HUES64 (cell line): Measurements from ENCODE around the gene ENTPD1.

ENCODE experiments used
- H3K27ac ChIP-seq: 2 replicates; pipeline ENCODE4 v1.7.0; 2013; ENCODE audit warnings: low read depth, low read length, inconsistent platforms
- H3K27me3 ChIP-seq: 2 replicates; pipeline ENCODE4 v1.6.1; 2013; ENCODE audit warnings: mild to moderate bottlenecking, low read length; ENCODE audit not compliant: insufficient read depth
- H3K36me3 ChIP-seq: 2 replicates; pipeline ENCODE4 v1.6.1; 2013; ENCODE audit warnings: mild to moderate bottlenecking, low read length; ENCODE audit not compliant: insufficient read depth
- H3K4me1 ChIP-seq: 2 replicates; pipeline ENCODE4 v1.6.1; 2013; ENCODE audit warnings: mild to moderate bottlenecking, low read length, moderate library complexity; ENCODE audit not compliant: insufficient read depth
- H3K4me3 ChIP-seq: 2 replicates; pipeline ENCODE4 v1.5.1; 2013; ENCODE audit warnings: mild to moderate bottlenecking, low read length, moderate library complexity
- H3K9ac ChIP-seq: 2 replicates; pipeline ENCODE4 v1.6.1; 2013; ENCODE audit warnings: mild to moderate bottlenecking, low read depth, low read length
- H3K9me3 ChIP-seq: 2 replicates; pipeline ENCODE4 v1.6.1; 2013; ENCODE audit warnings: low read depth, low read length; ENCODE audit not compliant: insufficient read depth
- WGBS: fragments of 150-250, 120-280 bp; methylation state at CpG from one replicate; pipeline ENCODE4 v1.1.7; 2013; ENCODE audit warnings: missing lambda C conversion rate; 5-methylcytosine and 5-hydroxymethylcytosine counted together

ENTPD1 gene

GRCh38 chr10:95785942-95786669 lies 30.1 kb downstream of the ENTPD1 start:
- no peaks in the 10 kb centered on the region for H3K27me3 ChIP-seq
- no peaks in the 10 kb centered on the region for H3K36me3 ChIP-seq
- H3K4me3 ChIP-seq, result no peak overlapping the region
- H3K9ac ChIP-seq, result no peak overlapping the region
- no peaks in the 10 kb centered on the region for H3K4me1 ChIP-seq
- no peak overlapping the region for H3K27ac ChIP-seq
- WGBS, result 87% methylated on average over 5 of the region's 5 CpGs
- no peaks in the 10 kb centered on the region for H3K9me3 ChIP-seq

DNA sequence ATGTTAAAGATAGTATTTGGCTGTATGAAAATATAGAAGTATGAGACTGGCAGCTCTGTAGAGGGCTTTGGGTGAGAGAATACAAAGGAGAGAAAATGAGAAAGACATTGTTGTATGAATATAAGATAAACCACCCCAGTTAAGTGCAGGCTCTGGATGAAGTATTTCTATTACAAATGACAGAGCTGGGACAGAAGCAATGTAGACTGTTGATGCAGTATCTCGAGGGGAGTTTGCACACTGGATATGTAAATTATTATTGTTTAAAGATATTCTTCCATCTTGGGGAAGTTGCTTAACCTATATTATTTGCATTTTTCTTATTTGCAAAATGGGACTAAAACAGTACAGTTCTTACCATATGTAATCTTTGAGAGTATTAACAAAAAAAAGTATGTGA lies 31.5 kb downstream of the ENTPD1 start:
- Histone ChIP-seq H3K36me3 (no peaks in the 10 kb centered on the region), H3K9me3 (no peaks in the 10 kb centered on the region), H3K4me3 (no peak overlapping the region), H3K9ac (no peak overlapping the region), H3K27ac (no peak overlapping the region), H3K27me3 (no peaks in the 10 kb centered on the region), H3K4me1 (peaks cover under 1% of the 10 kb centered on the region; the same call in 1 of the 2 replicates)
- WGBS, result 90% methylated on average over 1 of the region's 1 CpG

DNA sequence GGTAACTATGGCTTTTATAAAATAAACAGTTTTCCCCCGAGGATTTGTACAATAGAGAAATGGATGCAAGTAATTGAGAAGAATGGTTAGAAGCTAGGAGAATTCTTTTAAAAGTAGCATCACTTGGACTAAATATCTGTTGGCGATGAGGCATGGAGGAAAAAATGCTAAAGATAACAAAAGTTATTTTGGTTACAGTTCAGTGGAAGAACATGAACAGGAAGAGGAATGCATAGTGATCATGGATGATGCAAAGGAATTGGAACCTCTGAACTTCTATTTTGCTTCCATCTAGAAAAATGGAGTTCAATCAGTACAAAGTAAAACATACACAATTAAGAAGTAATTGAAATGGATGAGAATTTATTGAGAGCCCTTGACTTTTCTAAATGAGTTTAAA lies 32.9 kb downstream of the ENTPD1 start:
- 100% methylated on average over 2 of the region's 2 CpGs for WGBS
- Histone ChIP-seq H3K4me1 (peaks cover 10% of the 10 kb centered on the region; the same call in 1 of the 2 replicates), H3K27ac (no peak overlapping the region)

DNA sequence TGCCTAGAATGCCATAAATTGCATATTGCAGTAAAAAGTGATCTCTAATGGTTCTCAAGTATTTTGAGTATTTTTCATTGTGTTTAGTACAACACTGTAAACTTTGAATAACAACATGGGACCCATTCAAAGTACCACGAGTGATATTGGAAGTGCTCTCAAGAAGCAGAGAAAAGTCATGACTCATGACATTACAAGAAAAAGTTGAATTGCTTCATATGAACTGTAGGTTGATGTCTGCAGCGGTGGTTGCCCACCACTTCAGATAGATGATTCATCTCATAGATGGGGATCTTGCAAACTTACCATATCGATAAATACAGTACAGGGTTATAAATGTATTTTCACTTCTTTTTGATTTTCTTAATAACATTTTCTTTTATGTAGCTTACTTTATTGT lies 33.9 kb downstream of the ENTPD1 start:
- H3K27me3 ChIP-seq, result no peaks in the 10 kb centered on the region
- no peak overlapping the region for H3K27ac ChIP-seq
- H3K36me3 ChIP-seq, result no peaks in the 10 kb centered on the region
- H3K9me3 ChIP-seq, result no peaks in the 10 kb centered on the region
- H3K9ac ChIP-seq, result no peak overlapping the region
- H3K4me3 ChIP-seq, result no peak overlapping the region
- WGBS, result 100% methylated on average over 2 of the region's 3 CpGs
- peaks cover 10% of the 10 kb centered on the region; the same call in 1 of the 2 replicates for H3K4me1 ChIP-seq

More for the DNA sequence above, 32.9 kb downstream of the ENTPD1 start:
- Histone ChIP-seq H3K9me3 (no peaks in the 10 kb centered on the region), H3K27me3 (no peaks in the 10 kb centered on the region), H3K4me3 (no peak overlapping the region), H3K9ac (no peak overlapping the region), H3K36me3 (no peaks in the 10 kb centered on the region)

- Histone ChIP-seq H3K9ac (no peak overlapping the region), H3K27ac (no peak overlapping the region), H3K4me1 (peaks cover 10% of the 10 kb centered on the region; the same call in 1 of the 2 replicates), H3K27me3 (no peaks in the 10 kb centered on the region), H3K4me3 (no peak overlapping the region), H3K36me3 (no peaks in the 10 kb centered on the region), H3K9me3 (no peaks in the 10 kb centered on the region)
- WGBS, result 89% methylated on average over 3 of the region's 3 CpGs
These were observed 35.0 kb downstream of the ENTPD1 start for GRCh38 chr10:95790982-95791381.

DNA sequence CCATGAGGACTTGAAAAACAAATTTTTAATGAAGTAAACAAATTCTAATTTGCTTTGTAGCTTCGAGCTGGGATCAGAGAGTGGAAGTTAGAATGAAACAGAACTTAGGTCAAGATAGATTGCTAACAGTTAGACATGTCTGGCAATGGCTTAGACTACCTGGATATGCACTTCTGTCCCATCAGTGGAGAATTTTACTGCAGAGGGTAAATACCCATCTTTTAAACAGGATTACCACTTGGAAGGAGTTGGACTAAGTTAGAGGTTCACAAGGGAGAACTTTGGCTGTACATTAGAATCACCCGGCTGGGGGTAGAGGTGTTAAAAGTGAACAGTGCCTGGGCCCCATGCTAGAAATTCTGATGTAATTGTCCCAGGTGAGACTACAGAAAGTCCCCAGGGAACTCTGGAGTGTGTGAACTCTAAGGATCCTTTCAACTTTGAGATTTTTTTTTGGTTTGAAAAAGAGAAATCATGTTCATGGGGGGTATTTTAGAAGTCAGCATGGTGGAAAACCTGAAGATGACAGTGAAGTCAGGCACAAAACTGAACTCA lies 35.5 kb downstream of the ENTPD1 start:
- Histone ChIP-seq H3K4me1 (peaks cover 10% of the 10 kb centered on the region; the same call in 1 of the 2 replicates), H3K4me3 (no peak overlapping the region)
- WGBS, result 87% methylated on average over 2 of the region's 2 CpGs

DNA sequence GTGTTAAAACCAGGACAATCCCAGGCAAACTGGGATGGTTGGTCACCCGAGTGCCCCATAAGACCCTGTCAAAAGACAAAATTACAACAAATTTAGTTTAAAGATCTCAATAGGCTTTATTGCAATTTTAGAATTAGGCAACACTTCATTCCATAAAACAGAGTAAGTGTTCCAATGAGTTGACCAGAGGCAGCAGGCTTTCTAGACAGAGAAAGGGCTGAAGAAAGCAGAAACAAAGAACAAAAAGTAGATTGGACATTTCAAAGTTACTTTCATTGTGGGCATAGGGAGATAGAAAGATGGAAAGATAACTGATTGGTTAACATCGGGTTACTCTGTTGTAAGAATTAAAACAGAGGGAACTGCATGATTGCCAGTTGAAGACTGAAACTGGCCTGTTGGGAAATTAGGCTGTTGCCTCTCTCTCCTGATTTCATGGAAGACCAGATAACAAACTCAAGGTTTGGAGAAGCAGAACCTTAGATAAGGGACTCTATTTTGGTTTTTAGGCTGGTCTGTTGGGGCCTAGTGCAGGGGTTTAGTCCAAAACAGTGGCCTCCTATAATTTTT lies 36.3 kb downstream of the ENTPD1 start:
- no peaks in the 10 kb centered on the region for H3K9me3 ChIP-seq
- H3K27me3 ChIP-seq, result no peaks in the 10 kb centered on the region
- peaks cover 10% of the 10 kb centered on the region; the same call in 1 of the 2 replicates for H3K4me1 ChIP-seq
- no peak overlapping the region for H3K27ac ChIP-seq
- no peak overlapping the region; the same call in 1 of the 2 replicates for H3K9ac ChIP-seq
- 90% methylated on average over 2 of the region's 2 CpGs for WGBS
- no peak overlapping the region for H3K4me3 ChIP-seq
- H3K36me3 ChIP-seq, result no peaks in the 10 kb centered on the region

More for the DNA sequence above, 35.5 kb downstream of the ENTPD1 start:
- Histone ChIP-seq H3K9ac (no peak overlapping the region), H3K36me3 (no peaks in the 10 kb centered on the region), H3K9me3 (no peaks in the 10 kb centered on the region), H3K27ac (no peak overlapping the region), H3K27me3 (no peaks in the 10 kb centered on the region)

GRCh38 chr10:95792874-95793285 lies 36.9 kb downstream of the ENTPD1 start:
- no peaks in the 10 kb centered on the region for H3K27me3 ChIP-seq
- no peak overlapping the region; the same call in 1 of the 2 replicates for H3K9ac ChIP-seq
- no peak overlapping the region for H3K4me3 ChIP-seq
- H3K27ac ChIP-seq, result no peak overlapping the region; the same call in 1 of the 2 replicates
- H3K9me3 ChIP-seq, result no peaks in the 10 kb centered on the region
- 85% methylated on average over 3 of the region's 4 CpGs for WGBS
- no peaks in the 10 kb centered on the region for H3K36me3 ChIP-seq
- H3K4me1 ChIP-seq, result peaks cover 10% of the 10 kb centered on the region; the same call in 1 of the 2 replicates

DNA sequence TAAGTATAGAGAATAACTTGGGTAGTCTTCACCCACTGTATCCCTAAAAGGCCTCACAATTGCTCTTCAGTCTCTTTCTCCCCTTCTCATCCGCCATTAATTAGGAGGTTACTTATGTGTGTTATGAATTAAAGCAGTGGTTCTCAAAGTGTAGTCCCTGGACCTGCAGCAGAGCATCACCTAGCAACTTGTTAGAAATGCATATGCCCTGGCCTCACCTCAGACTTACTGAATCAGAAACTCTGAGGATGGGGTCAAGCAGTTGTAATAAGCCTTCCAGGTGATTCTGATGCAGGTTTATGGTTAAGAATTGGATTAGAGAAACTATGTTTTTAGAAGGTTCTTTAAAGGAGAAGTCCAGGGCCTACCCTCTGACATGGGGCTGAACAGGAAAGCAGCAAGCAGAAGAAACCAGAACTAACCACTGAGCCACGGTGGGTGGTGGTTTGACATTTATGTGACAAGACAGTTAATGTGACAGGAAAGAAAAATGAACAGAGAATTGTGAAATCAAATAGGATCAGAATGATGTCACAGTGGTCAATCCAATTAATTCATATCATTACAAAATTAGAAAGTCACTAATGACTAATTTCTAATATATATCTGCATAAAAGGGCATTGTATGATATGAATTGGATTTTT lies 37.6 kb downstream of the ENTPD1 start:
- H3K27me3 ChIP-seq, result no peaks in the 10 kb centered on the region
- no peak overlapping the region; the same call in 1 of the 2 replicates for H3K27ac ChIP-seq
- peaks cover 10% of the 10 kb centered on the region; the same call in 1 of the 2 replicates for H3K4me1 ChIP-seq
- no peaks in the 10 kb centered on the region for H3K9me3 ChIP-seq
- H3K4me3 ChIP-seq, result no peak overlapping the region
- H3K9ac ChIP-seq, result no peak overlapping the region
- 95% methylated on average over 1 of the region's 2 CpGs for WGBS
- H3K36me3 ChIP-seq, result no peaks in the 10 kb centered on the region

GRCh38 chr10:95794195-95794594 lies 38.2 kb downstream of the ENTPD1 start:
- 93% methylated on average over 3 of the region's 3 CpGs for WGBS

DNA sequence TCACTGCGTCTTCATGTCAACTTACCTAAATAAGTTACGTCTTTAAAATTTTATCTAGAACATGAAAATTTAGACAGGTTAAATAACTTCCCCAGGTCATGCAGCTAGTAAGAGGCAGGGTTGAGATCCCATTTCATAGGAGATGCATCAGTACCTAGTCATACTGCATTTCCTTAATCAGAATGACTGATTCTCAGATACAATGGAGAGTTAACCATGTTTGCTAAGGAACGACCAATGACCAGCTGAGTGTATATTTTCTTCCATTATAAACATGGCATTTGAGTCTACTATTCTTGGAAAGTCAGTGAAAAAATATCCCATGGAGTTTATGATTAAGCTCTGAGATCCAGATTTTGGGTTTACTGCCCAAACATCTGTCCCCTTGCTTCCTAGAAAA lies 39.6 kb downstream of the ENTPD1 start:
- H3K4me1 ChIP-seq, result peaks cover 10% of the 10 kb centered on the region; the same call in 1 of the 2 replicates
- H3K27ac ChIP-seq, result no peak overlapping the region
- no peak overlapping the region for H3K9ac ChIP-seq
- WGBS, result 98% methylated on average over 2 of the region's 3 CpGs
- no peak overlapping the region for H3K4me3 ChIP-seq
- no peaks in the 10 kb centered on the region for H3K9me3 ChIP-seq
- H3K36me3 ChIP-seq, result no peaks in the 10 kb centered on the region
- H3K27me3 ChIP-seq, result no peaks in the 10 kb centered on the region

More at GRCh38 chr10:95794195-95794594, 38.2 kb downstream of the ENTPD1 start:
- Histone ChIP-seq H3K4me1 (peaks cover 10% of the 10 kb centered on the region; the same call in 1 of the 2 replicates), H3K27ac (no peak overlapping the region), H3K9me3 (no peaks in the 10 kb centered on the region), H3K4me3 (no peak overlapping the region), H3K9ac (no peak overlapping the region), H3K27me3 (no peaks in the 10 kb centered on the region), H3K36me3 (no peaks in the 10 kb centered on the region)
